ENCODE results near the gene THADA. TPM values are rescaled to one million over a fixed set of nuclear protein-coding genes. Genes with fewer than 3 reads are reported as not detected.

The THADA gene
- total RNA-seq, 1 donor from 2014 or later, result 29.3 TPM

GRCh38 chr2:43201016-43201415 lies 394.8 kb downstream of the THADA start:
- H3K9me3 Mint-ChIP-seq, result no peaks in the 10 kb centered on the region
- no peaks in the 10 kb centered on the region for H3F3A ChIP-seq (ENCODE audit: low read depth)

GRCh38 chr2:43199492-43200488 lies 396.0 kb downstream of the THADA start:
- H3K27me3 ChIP-seq, result no peaks in the 10 kb centered on the region
- no peaks in the 10 kb centered on the region for H3K9me3 ChIP-seq (ENCODE audit: low read depth)
- no peak for TF ChIP-seq CTCF (IDR thresholded peaks at IDR 0.05)
- TF ChIP-seq EZH2 (IDR thresholded peaks at IDR 0.05), result no peak
- TF ChIP-seq EZH2phosphoT487 (IDR thresholded peaks at IDR 0.05), result no peak
- no peak overlapping the region for H3K4me2 ChIP-seq
- H3K36me3 ChIP-seq, result no peaks in the 10 kb centered on the region
- H3K9ac ChIP-seq, result no peak overlapping the region
- DNase-seq (ENCODE audit: low spot score), result no peak
- no peak overlapping the region for H3K27ac ChIP-seq
- no peaks in the 10 kb centered on the region for H3K79me2 ChIP-seq (ENCODE audit: low read depth)
- Mint-ChIP-seq H3K4me1 (peaks cover 19% of the 10 kb centered on the region), H3K36me3 (no peaks in the 10 kb centered on the region), H3K27me3 (ENCODE audit: insufficient read depth, low read depth) (peaks cover 9% of the 10 kb centered on the region), H3K9me3 (no peaks in the 10 kb centered on the region), H3K27ac (no peak overlapping the region), H3K4me3 (no peak overlapping the region)
- no peak overlapping the region for H3K4me3 ChIP-seq
- H4K20me1 ChIP-seq (ENCODE audit: low read depth), result no peaks in the 10 kb centered on the region
- no peaks in the 10 kb centered on the region for H3F3A ChIP-seq (ENCODE audit: low read depth)
- H3K4me1 ChIP-seq, result peaks cover 5% of the 10 kb centered on the region
- peak overlapping the region; percentile 13 for H2AFZ ChIP-seq (replicated peaks)

More at GRCh38 chr2:43201016-43201415, 394.8 kb downstream of the THADA start:
- no peak for TF ChIP-seq EZH2 (IDR thresholded peaks at IDR 0.05)
- no peak for TF ChIP-seq EZH2phosphoT487 (IDR thresholded peaks at IDR 0.05)
- no peak for TF ChIP-seq CTCF (IDR thresholded peaks at IDR 0.05)
- Histone ChIP-seq H3K27me3 (no peaks in the 10 kb centered on the region), H3K9ac (no peak overlapping the region), H3K4me1 (peaks cover 5% of the 10 kb centered on the region), H3K9me3 (ENCODE audit: low read depth) (no peaks in the 10 kb centered on the region), H3K79me2 (ENCODE audit: low read depth) (no peaks in the 10 kb centered on the region), H3K4me2 (no peak overlapping the region), H3K27ac (no peak overlapping the region), H3K36me3 (no peaks in the 10 kb centered on the region), H2AFZ (replicated peaks) (no peak overlapping the region), H4K20me1 (ENCODE audit: low read depth) (no peaks in the 10 kb centered on the region), H3K4me3 (no peak overlapping the region)
- H3K27me3 Mint-ChIP-seq (ENCODE audit: insufficient read depth, low read depth), result peaks cover 8% of the 10 kb centered on the region
- no peak for DNase-seq (ENCODE audit: low spot score)
- H3K4me3 Mint-ChIP-seq, result no peak overlapping the region
- peaks cover 18% of the 10 kb centered on the region for H3K4me1 Mint-ChIP-seq
- peak overlapping the region; percentile 93 for H3K27ac Mint-ChIP-seq
- no peaks in the 10 kb centered on the region for H3K36me3 Mint-ChIP-seq

- Histone ChIP-seq H3K9me3 (ENCODE audit: low read depth) (no peaks in the 10 kb centered on the region), H3K36me3 (no peaks in the 10 kb centered on the region), H3K79me2 (ENCODE audit: low read depth) (no peaks in the 10 kb centered on the region), H2AFZ (replicated peaks) (no peak overlapping the region), H3K9ac (no peak overlapping the region), H3K4me2 (no peak overlapping the region), H3F3A (ENCODE audit: low read depth) (no peaks in the 10 kb centered on the region), H3K4me3 (no peak overlapping the region), H4K20me1 (ENCODE audit: low read depth) (no peaks in the 10 kb centered on the region), H3K4me1 (peaks cover 5% of the 10 kb centered on the region), H3K27me3 (no peaks in the 10 kb centered on the region), H3K27ac (no peak overlapping the region)
- DNase-seq (ENCODE audit: low spot score), result no peak
- Mint-ChIP-seq H3K4me1 (peaks cover 25% of the 10 kb centered on the region), H3K36me3 (no peaks in the 10 kb centered on the region), H3K27ac (no peak overlapping the region), H3K4me3 (no peak overlapping the region), H3K27me3 (ENCODE audit: insufficient read depth, low read depth) (peaks cover 14% of the 10 kb centered on the region), H3K9me3 (no peaks in the 10 kb centered on the region)
- TF ChIP-seq CTCF (IDR thresholded peaks at IDR 0.05) (no peak), EZH2phosphoT487 (IDR thresholded peaks at IDR 0.05) (no peak), EZH2 (IDR thresholded peaks at IDR 0.05) (no peak)
Measured at GRCh38 chr2:43198263-43198662, 397.6 kb downstream of the THADA start.

Measured in neural progenitor cell (in vitro differentiated cells).